HG03439 (cell line): ENCODE data around the gene TBC1D9B.

Experiments
- ATAC-seq: cut with Tn5 transposase; IDR thresholded peaks from one replicate; pipeline ENCODE4 v1.9.1; 2021; ENCODE audit warnings: mild to moderate bottlenecking, moderate library complexity; ENCODE audit not compliant: unreplicated experiment

The TBC1D9B gene

GRCh38 chr5:179822444-179822990, 85.2 kb downstream of the TBC1D9B start:
- no peak for ATAC-seq

DNA sequence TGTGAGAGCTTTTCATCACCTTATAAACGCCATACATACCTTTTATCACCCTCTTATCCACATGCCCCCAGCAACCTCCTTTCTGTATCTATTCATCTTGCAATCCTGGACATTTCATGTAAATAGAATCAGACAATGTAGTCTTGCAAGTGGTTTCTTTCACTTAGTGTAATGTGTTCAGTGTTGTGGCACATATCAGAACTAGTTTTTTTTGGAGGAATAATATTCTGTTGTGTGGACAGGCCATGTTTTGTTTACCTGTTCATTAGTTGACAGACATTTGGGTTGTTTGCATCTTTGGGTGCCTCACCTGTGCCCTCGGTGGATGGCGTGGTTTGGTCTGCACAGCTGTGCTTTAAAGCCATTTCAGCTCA, 85.7 kb downstream of the TBC1D9B start:
- no peak for ATAC-seq

- peak; percentile 36 for ATAC-seq
These were observed 86.2 kb downstream of the TBC1D9B start for GRCh38 chr5:179821298-179822058.

DNA sequence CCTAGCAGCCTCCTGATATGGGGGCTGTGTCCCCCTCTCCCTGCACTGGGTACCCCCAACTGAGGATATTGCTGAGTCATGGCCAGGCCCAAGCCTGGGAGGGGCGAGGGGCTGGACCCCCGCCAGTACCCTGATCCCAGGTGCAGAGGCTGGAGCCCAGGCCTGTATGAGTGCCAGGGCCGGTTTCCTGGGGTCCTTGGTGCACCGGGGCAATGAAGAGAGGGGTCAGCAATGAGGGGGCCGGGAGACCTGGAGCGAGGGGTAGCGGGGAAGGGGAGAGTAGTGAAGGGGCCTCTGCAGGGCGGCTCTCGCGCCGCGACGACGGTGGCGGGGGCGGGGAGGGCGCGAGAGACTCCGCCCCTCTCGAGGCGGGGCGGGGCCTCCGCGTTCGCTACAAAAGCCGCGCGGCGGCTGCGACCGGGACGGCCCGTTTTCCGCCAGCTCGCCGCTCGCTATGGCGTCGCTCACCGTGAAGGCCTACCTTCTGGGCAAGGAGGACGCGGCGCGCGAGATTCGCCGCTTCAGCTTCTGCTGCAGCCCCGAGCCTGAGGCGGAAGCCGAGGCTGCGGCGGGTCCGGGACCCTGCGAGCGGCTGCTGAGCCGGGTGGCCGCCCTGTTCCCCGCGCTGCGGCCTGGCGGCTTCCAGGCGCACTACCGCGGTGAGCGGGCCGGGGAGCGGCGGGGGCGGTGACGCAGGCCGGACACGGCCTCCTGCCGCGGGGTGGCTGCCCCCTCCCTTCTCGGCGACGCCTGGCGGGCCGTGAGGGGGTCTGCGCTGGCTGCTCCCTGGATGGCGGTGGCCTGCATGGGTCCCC, 87.0 kb downstream of the TBC1D9B start, which contains the start of gene SQSTM1:
Gene SQSTM1, plus strand, starts transcription at position 423 of the 815 bp plus-strand sequence. Its CDS starts 32 bp downstream, at position 455.
- ATAC-seq: peak; percentile 36

GRCh38 chr5:179820127-179820482, 87.6 kb downstream of the TBC1D9B start:
- no peak for ATAC-seq

GRCh38 chr5:179819296-179820126, 88.2 kb downstream of the TBC1D9B start:
- peak; percentile 8 for ATAC-seq

DNA sequence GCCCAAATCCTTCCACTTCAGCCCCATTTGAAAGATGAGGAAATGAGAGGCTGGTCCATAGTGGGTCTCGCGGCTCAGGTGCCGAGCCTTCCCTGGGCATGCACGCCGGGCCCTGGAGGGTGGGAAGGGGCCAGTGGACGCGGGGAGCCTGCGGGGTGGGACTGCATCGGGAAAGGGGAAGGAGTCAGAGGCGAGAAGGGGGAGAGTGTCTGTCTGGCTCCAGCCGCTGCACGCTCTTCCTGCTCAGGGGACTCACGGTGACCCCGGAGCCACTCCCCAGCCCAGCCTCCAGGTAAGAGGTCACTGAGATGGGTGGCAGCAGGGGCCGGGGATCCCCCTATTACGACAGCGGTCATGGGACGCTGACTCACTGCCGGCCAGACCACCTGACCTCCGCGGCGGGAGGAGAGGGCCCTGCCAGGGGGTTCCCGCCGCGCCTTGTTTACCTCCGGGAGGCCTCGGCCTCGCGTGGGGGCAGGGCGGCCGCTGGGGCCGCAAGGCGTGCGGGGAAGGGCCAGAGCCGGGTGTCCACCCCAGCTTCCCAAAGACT, 88.9 kb downstream of the TBC1D9B start:
- peak; percentile 64 for ATAC-seq

DNA sequence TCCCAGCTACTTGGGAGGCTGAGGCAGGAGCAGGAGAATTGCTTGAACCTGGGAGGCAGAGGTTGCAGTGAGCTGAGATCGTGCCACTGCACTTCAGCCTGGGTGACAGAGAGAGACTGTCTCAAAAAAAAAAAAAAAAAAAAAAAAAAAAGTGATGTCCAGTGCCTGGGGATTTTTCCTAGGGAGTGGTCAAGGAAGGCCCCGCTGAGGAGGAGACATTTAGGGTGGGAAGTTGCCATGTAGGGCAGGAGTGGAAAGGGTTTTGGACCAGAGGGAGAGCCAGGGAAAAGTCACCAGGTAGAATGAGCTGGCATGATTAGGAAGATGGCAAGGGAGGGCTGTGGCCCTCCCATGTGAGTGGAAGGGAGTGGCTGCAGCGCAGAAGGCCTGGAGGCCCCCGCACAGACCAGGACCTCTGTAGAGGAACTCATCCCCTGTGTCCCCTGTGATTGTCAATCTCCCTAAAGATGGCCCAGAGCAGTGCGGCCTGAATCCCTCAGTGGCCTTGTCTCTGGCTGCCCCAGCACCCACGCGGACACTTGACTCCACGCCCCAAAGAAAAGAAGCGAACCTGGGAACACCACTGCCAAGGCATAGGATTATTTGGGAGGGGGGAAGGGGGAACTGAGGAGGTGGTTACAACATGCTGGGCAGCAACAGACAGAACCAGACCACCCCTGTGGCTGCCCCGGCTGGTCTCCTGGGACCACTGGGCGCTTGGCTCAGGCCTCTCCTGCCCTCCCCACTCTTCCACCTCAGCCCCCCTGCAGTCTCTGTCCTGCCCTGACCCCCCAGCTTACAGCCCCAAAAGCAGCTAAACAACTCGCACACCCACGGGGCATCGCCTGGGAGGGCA, 89.6 kb downstream of the TBC1D9B start:
- ATAC-seq: no peak

GRCh38 chr5:179817470-179817840, 90.2 kb downstream of the TBC1D9B start:
- ATAC-seq: no peak

DNA sequence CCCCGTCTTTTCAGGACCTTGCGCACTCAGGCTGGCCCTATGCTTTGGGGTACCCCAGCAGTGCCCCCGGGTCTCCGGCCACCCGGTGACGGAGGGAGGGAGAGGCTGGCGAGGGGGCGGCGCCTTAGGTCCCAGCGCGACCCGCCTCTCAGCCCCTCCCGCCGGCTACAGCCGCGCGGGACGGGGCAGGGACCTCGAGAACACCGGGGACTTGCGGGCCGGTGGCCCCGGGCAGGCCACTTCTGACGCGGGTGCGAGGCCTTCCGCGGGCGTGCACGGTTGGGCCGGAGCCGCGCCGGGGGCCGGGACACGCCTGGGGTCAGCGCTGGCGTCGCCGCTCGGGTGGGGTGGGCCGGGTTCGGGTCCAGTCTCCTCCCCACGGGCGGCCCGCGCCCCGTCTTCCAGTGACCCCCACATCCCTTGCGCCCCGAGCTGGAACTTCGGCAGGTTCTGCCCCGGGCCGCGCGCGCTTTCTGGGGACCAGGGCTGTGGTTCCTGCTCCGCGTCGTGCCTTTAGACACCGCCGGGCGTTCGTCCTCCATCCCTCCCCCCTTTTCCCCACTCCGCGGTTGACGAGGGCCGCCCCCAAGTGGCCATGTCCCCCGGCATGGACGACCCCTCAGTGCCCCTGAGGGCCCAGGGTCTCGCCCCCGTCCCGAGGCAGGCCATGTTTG, 90.8 kb downstream of the TBC1D9B start:
- no peak for ATAC-seq

DNA sequence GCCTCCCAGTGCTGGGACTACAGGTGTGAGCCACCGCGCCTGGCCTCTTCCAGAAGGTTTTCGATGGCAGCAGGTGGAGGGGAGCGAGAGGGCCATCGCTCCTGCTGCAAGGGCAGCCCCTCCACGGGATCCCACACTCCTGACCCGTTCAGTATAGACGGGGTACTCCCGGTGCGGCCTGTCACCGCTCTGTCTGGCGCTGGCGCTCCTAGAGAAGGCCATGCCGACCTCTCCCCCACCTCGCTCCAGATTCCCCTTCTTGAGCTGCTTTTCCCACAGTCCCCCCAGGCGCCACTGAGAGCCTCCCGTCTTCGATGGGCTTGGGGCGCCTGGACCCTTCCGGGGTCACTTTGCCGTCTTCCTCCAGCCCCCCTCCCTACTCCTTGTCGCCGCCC, 91.3 kb downstream of the TBC1D9B start:
- no peak for ATAC-seq

GRCh38 chr5:179815491-179816249, 92.0 kb downstream of the TBC1D9B start:
- no peak for ATAC-seq

- no peak for ATAC-seq
These were observed 93.6 kb downstream of the TBC1D9B start for GRCh38 chr5:179814090-179814489.

- ATAC-seq: no peak
These were observed 94.6 kb downstream of the TBC1D9B start for GRCh38 chr5:179812997-179813607.

DNA sequence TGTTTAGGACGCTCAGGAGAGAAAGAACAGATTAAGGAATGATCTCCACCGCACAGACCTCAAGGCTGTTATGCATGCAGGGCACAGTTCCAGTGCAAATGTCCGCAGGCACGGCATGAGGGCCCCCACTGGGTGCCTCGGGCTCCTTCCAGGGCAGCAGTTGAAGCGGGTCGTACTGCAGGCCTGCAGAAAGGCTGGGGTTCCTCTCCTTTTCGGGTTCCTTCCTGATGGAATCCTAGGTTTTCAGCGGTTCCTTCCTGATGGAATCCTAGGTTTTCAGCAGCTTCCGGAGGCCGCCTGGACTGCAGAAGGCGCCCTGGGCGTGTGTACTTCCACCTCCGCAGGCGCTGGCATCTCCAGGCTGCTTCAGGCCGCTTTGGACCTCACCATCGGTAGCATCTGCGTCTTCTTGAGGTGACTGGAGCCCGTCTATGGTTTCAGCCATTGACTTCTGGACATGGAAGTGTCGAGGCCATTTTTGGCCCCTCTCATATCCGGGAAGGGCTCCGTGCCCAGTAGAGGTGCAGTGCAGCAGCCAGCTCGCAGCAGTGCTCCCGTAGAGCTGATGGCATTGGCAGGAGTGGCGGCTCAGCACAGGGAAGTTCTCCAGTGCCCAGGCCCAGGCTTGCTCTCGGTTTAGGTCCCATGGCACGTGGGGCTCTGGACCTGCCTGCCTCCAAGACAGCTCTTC, 95.4 kb downstream of the TBC1D9B start:
- ATAC-seq: no peak
